Right atrium auricular region (tissue), 2 donors: ENCODE results near the gene GPR39. TPM values are rescaled to one million over a fixed set of nuclear protein-coding genes. Genes with fewer than 3 reads are reported as not detected.

Source experiments
- DNase-seq: peaks from one replicate; pipeline ENCODE4 v3.0.0-alpha.2; 2019; ENCODE audit warnings: low spot score
- H3K27ac ChIP-seq, 2 donors: fragments of 200-600 bp; sonication (generic); 1 replicate in 1 of 2; 2 replicates in 1 of 2; pipeline ENCODE4 v1.5.1; 2016 to 2019
- H3K27me3 ChIP-seq, 2 donors: fragments of 200-600 bp; sonication (generic); one replicate each; pipeline versions ENCODE4 v1.5.1 to v1.6.0; 2017 to 2019
- H3K36me3 ChIP-seq: fragments of 200-600 bp; sonication (generic); one replicate; pipeline ENCODE4 v1.5.1; 2016
- H3K4me1 ChIP-seq, 2 donors: fragments of 200-600 bp; sonication (generic); one replicate each; pipeline versions ENCODE4 v1.5.1 to v1.6.0; 2017 to 2019
- H3K4me3 ChIP-seq, 2 donors: fragments of 200-600 bp; sonication (generic); 1 replicate in 1 of 2; 2 replicates in 1 of 2; pipeline ENCODE4 v1.5.1; 2017 to 2019; ENCODE audit warnings: mild to moderate bottlenecking in 1 of 2, moderate library complexity in 1 of 2
- H3K9me3 ChIP-seq, 2 donors: fragments of 200-600 bp; sonication (generic); one replicate each; pipeline ENCODE4 v1.5.1; 2019
- CTCF ChIP-seq, 2 donors: fragments of 200-600 bp; sonication (generic); IDR thresholded peaks; one replicate each; pipeline ENCODE4 v1.5.1; 2019; ENCODE audit warnings: antibody characterized with exemption in 2 of 2
- total RNA-seq, 2 donors: library from RNA; depleted of rRNA; stranded (reverse); fragments of >200 nt; gene quantifications; one replicate each; pipeline ENCODE4 v1.1.0, GENCODE V29; 2016

The GPR39 gene
- total RNA-seq, 2 donors from 2014 or later = 1.0 TPM; not detected in 1

GRCh38 chr2:132665401-132666140 lies 249.0 kb downstream of the GPR39 start:
- no peak for TF ChIP-seq CTCF (IDR thresholded peaks at IDR 0.05)
- Histone ChIP-seq H3K9me3 (no peaks in the 10 kb centered on the region), H3K4me3 (no peak overlapping the region), H3K36me3 (no peaks in the 10 kb centered on the region), H3K27me3 (peaks cover 0 to 20% of the 10 kb centered on the region in 2 donors), H3K4me1 (peaks cover 0 to 23% of the 10 kb centered on the region in 2 donors), H3K27ac (no peak overlapping the region)
- DNase-seq = no peak

GRCh38 chr2:132667706-132668105 lies 251.1 kb downstream of the GPR39 start:
- H3K4me3 ChIP-seq = no peak overlapping the region
- TF ChIP-seq CTCF (IDR thresholded peaks at IDR 0.05) = no peak
- H3K4me1 ChIP-seq = peaks cover 0 to 31% of the 10 kb centered on the region in 2 donors
- no peak for DNase-seq
- H3K27me3 ChIP-seq = peaks cover 0 to 23% of the 10 kb centered on the region in 2 donors
- no peaks in the 10 kb centered on the region for H3K9me3 ChIP-seq
- no peaks in the 10 kb centered on the region for H3K36me3 ChIP-seq
- no peak overlapping the region for H3K27ac ChIP-seq

- no peaks in the 10 kb centered on the region for H3K9me3 ChIP-seq
- H3K36me3 ChIP-seq = no peaks in the 10 kb centered on the region
- peaks cover 0 to 31% of the 10 kb centered on the region in 2 donors for H3K4me1 ChIP-seq
- no peak for DNase-seq
- H3K4me3 ChIP-seq = peak overlapping the region in 1 of 2 donors; percentile 55
- no peak overlapping the region for H3K27ac ChIP-seq
- peaks cover 0 to 23% of the 10 kb centered on the region in 2 donors for H3K27me3 ChIP-seq
- TF ChIP-seq CTCF (IDR thresholded peaks at IDR 0.05) = no peak
Measured at GRCh38 chr2:132668189-132668823, 251.7 kb downstream of the GPR39 start.

- Histone ChIP-seq H3K9me3 (no peaks in the 10 kb centered on the region), H3K4me1 (peaks cover 0 to 31% of the 10 kb centered on the region in 2 donors), H3K36me3 (no peaks in the 10 kb centered on the region), H3K27me3 (peaks cover 0 to 23% of the 10 kb centered on the region in 2 donors), H3K27ac (no peak overlapping the region), H3K4me3 (peak overlapping the region; percentile 7 to 55)
- DNase-seq = no peak
- no peak for TF ChIP-seq CTCF (IDR thresholded peaks at IDR 0.05)
Measured at GRCh38 chr2:132668987-132669907, 252.6 kb downstream of the GPR39 start.

GRCh38 chr2:132669908-132670495 lies 253.4 kb downstream of the GPR39 start, which contains the start of gene LYPD1:
TSS of gene LYPD1 (minus strand) at chr2:132670205. CDS start at chr2:132669932, 273 bp downstream.
- Histone ChIP-seq H3K9me3 (no peaks in the 10 kb centered on the region), H3K4me3 (peak within 1 kb of the TSS; percentile 28 to 55), H3K4me1 (peaks cover 0 to 31% of the 10 kb centered on the region in 2 donors), H3K27me3 (peaks cover 0 to 23% of the 10 kb centered on the region in 2 donors), H3K36me3 (no peaks in the 10 kb centered on the region), H3K27ac (no peak within 1 kb of the TSS)
- TF ChIP-seq CTCF (IDR thresholded peaks at IDR 0.05) = no peak
- no peak for DNase-seq
